HG02840 (cell line): ENCODE measurements around the gene LENG8.
"Not testable (repeated sequence)": the region's sequence is repeated elsewhere in the genome, so short reads cannot be mapped to it uniquely, and the experiment has no call there.

Source experiments
- ATAC-seq: cut with Tn5 transposase; IDR thresholded peaks from one replicate; pipeline ENCODE4 v1.9.1; 2021; ENCODE audit warnings: mild to moderate bottlenecking, moderate library complexity, moderate number of reproducible peaks; ENCODE audit not compliant: unreplicated experiment, low FRiP score

Gene LENG8

DNA sequence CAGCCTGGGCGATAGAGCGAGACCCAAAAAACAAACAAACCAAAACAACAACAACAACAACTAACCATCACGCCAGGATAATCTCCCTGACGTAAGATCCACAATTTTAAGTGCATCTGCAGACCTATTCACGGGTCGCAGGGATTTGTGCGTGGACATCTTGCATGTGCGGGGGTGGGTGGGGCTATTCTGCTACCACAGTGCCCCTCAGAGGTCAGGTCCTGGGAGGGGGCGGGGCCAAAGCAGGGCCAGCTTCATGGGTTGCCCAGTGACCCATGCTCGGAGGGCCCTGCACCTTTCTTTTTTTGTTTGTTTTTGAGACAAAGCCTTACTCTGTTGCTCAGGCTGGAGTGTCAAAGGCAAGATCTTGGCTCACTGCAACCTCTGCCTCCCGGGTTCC, 26.7 kb downstream of the LENG8 start:
- no peak for ATAC-seq

GRCh38 chr19:54477650-54478049, 28.7 kb downstream of the LENG8 start:
- no peak for ATAC-seq

DNA sequence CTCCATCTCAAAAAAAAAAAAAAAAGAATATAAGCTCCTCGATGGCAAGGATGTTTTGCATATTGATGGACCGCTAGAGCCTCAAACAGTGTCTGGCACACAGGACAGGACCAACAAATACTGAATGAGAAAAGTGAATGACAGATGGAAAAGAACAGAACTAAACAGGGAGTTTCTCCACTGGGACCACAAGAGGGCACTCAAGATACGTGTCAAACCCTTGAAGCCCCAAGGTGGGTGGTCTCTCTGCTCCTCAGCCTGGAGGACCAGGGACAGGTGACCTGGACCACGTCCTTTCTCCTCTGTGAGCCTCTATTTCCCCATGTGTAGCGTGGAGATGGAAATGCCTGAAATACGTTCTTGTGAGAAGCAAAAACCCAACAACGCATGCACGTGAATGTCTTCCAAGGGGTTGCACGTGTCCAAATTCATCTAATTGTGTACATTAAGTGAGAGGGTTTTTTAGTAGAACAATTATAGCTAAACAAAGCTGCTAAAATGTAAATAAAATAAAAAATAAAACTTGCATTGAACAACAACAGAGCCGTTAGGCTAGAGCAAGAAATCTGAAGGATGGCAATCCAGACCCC, 29.8 kb downstream of the LENG8 start:
- ATAC-seq: no peak

DNA sequence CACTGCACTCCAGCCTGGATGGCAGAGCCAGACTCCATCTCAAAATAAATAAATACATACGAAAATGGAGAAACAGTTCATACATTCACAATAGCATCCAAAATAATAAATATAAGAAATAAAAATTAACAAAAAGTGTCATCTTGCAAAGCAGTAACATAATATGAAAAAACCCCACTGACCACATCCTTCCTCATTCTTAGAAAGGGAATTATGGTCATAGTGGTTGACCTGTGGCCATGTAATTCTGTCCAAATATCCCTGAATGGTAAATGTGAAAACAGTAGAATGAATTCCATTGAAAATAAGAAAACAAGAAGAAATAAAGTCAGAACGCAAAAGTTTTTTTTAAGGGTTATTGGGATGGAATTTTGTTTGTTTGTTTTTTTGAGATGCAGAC, 31.1 kb downstream of the LENG8 start:
- no peak for ATAC-seq

- ATAC-seq: no peak
These were observed 32.4 kb downstream of the LENG8 start for GRCh38 chr19:54481326-54481930.

GRCh38 chr19:54482889-54483288, 33.9 kb downstream of the LENG8 start:
- ATAC-seq: no peak

DNA sequence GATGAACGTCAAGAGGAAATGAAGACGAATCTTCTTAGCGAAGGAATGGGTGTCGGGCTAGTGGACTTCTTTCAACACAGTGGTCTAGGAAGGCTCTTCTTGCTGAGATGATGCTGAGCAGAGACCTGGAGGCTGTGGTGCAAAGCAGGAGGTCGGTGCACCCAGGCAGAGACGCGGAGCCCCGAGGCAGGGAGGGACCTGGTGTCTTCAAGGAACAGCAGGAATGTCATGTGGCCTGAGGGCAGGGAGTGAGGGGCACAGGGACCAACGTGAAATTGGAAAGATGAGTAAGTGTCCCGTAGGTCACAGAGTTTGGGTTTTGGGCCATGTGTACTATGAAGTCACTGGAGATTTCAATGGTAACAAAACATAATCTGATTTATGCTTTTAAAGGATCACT, 35.5 kb downstream of the LENG8 start:
- ATAC-seq: no peak

DNA sequence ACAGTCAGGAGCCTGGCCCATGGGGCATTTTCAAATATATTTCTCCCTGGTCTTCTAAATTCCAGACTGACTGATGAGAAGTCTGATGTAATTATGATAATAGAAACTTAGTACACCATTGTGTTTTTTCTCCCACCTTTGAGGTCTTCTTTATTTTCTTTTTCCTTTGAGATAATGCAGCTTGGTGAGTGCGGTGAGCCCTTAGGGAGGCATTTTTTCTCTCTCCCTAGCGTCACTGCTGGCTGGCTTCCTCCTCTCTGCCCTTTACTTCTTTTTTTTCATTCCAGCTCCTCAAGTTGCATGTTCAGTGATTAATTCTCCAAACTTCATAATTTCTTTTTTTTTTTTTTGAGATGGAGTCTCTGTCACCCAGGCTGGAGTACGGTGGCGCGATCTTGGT, 36.9 kb downstream of the LENG8 start:
- ATAC-seq: no peak

GRCh38 chr19:54489341-54489740, 40.3 kb downstream of the LENG8 start:
- ATAC-seq: no peak

DNA sequence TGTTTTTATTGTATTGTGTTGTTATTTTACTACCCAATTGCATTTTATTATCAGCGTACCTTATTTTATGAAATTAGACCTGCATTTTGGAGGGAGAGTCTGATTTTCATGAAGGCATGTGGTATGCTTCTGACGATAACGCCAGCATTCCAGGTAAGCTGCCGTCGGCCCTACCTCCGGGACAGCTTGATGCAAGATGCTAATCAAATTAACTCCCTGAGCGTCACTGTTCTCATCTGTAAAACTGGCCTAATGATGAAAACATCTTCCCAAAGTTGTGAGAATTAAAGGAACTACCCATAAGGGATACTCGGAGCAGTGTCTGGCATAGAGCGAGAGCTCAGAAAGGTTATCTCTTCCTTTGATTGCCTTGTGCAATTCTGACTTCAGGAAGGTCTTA, 40.8 kb downstream of the LENG8 start:
- no peak for ATAC-seq

GRCh38 chr19:54492568-54492967, 43.6 kb downstream of the LENG8 start:
- ATAC-seq: no peak

DNA sequence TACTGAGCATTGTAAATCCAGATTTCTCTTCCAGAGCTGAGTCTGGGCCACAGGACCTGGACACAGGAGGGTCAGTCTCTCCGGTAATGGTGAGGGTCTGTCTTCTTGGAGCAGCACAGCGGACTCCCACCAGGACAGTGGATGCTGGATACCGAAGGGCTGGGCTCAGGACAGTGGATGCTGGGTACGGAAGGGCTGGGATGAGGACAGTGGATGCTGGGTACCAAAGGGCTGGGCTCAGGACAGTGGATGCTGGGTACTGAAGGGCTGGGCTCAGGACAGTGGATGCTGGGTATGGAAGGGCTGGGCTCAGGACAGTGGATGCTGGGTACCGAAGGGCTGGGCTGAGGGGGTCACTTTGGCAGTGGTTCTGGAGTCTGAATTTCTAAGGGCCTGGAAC, 44.1 kb downstream of the LENG8 start:
- not testable (repeated sequence) for ATAC-seq

GRCh38 chr19:54493967-54494585, 45.1 kb downstream of the LENG8 start:
- ATAC-seq: no peak

DNA sequence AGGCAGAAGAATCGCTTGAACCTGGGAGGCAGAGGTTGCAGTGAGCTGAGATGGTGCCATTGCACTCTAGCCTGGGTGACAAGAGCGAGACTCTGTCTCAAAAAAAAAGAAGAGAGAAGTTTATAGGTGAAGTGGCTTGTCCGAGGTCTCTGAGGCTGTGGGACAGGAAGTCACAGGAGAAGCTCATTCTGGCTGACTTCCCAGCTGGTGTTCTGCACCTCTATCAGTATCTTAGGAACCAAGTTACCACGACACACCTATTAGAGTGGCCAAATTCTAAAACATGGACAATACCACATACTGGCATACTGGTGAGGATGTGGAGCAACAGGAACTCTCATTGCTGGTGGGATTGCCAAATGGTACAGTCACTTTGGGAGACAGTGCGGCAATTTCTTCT, 46.3 kb downstream of the LENG8 start:
- not testable (repeated sequence) for ATAC-seq

GRCh38 chr19:54497747-54498450, 48.9 kb downstream of the LENG8 start:
- ATAC-seq: not testable (repeated sequence)

DNA sequence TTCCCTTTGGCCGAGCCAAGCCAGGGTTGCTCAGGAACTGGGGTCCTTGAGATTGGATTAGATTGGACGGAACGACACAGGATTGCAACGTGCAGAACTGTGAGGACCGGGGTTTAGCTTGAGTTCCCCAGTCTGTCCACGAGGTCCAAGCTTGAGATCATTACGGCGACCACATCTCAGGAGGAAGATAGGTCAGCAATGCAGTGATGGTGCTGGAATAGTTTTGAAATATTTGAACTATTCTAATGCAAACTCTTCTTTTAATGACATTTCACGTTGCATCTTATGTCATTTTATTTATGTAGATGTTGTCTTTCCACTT, 49.4 kb downstream of the LENG8 start:
- ATAC-seq: not testable (repeated sequence)

DNA sequence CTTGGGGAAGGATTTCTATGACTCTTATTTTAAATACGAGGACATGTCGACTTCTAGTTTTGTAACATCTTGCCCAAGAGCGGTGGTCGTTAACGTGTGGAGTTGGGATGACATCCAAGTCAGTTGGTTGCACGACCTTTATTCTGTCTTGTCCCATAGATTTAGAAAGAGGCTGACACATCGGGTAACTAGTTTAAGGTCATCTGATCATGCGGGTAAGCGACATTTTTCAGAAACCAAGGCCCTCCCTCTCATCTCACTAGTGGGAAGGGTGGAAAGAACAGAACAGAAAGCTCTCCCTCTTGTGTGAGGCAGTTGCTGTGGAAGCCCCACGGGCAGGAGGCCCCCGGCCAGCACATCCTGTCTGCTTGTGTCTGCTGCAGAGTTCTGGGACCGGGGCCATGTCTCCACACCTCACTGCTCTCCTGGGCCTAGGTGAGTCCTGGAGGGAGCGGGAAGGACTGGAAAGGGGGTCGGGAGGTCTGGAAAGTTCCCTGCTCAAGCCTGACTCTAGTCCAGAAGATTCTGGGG, 53.6 kb downstream of the LENG8 start, which contains the start of gene LAIR2:
TSS of gene LAIR2 (plus strand) at position 314 of the 531 bp plus-strand sequence. CDS start at position 402, 88 bp downstream.
- no peak for ATAC-seq

DNA sequence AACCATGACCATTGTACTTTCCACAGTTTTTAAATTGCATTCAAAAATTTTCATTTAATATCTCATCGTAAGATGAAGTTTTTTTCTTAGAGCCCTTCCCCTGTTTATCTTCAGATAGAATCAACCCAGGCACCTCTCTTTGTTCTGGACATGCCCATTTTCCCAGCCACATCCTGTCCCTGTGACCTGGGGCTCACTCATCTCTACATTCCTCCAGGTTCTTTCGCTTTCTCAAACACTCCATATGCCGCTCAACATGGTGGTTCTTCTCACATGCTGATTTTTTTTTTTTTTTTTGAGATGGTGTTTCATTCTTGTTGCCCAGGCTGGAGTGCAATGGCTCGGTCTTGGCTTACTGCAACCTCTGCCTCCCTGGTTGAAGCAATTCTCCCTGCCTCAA, 56.5 kb downstream of the LENG8 start:
- ATAC-seq: not testable (repeated sequence)

DNA sequence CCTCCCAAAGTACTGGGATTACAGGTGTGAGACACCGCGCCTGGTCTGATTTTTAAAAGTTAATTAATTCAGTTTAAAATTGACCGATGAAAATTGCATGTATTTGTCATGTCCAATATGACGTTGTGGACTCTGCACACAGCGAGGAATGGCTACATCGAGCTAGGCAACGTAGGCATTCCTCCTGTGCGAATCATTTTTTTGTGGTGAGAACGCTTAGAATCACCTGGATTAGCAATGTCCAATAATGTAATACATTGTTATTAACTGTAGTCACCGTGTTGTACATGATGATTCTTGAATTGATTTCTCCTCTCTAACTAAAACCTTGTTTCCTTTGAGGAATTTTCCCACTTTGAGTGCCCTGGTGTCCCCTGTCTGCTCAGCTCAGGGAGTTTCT, 57.1 kb downstream of the LENG8 start:
- no peak for ATAC-seq

DNA sequence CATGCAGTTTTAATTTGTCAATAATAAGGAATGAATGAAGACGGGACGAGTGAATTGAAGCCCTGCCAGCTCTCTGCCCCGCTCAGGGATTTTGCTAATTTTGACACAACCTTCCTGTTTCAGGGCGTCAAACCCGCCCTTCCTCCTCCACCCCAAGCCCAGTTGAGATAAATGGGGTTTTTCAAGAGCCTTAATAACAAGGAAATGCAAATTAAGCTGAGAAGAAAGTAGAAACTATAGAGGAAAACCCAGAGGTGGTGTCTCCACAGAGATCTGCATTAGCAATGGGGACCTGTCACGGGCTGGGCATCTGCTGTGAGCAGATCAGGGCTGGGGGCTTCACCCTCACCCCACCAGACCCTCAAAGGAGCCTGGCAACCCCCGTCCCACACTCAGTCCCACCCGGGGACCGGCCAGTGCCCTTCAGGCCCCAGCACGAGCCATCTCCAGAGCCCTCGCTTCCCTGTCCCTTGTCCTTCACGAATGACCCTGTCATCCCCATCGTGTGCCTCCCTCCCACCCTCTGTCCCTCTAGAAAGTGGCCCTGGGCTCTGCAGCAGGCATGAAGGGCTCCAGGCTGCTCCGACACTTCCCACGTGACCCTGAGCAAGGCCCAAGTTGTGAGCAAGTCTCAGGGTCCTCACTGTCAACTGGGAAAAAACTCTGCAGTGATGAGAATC, 58.2 kb downstream of the LENG8 start:
- not testable (repeated sequence) for ATAC-seq

DNA sequence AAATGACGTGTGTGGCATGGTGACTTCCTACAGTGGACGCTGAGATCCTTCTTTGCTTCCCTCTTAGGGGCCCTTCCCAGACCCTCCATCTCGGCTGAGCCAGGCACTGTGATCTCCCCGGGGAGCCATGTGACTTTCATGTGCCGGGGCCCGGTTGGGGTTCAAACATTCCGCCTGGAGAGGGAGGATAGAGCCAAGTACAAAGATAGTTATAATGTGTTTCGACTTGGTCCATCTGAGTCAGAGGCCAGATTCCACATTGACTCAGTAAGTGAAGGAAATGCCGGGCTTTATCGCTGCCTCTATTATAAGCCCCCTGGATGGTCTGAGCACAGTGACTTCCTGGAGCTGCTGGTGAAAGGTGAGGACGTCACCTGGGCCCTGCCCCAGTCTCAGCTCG, 58.8 kb downstream of the LENG8 start:
- no peak for ATAC-seq
